GM21367 (cell line): ENCODE results near the gene NCKAP5L.

Experiments used
- ATAC-seq: cut with Tn5 transposase; IDR thresholded peaks from one replicate; pipeline ENCODE4 v1.9.1; 2021; ENCODE audit not compliant: unreplicated experiment

The NCKAP5L gene

GRCh38 chr12:49801141-49802063 is 26.8 kb downstream of the NCKAP5L start:
- no peak for ATAC-seq

DNA sequence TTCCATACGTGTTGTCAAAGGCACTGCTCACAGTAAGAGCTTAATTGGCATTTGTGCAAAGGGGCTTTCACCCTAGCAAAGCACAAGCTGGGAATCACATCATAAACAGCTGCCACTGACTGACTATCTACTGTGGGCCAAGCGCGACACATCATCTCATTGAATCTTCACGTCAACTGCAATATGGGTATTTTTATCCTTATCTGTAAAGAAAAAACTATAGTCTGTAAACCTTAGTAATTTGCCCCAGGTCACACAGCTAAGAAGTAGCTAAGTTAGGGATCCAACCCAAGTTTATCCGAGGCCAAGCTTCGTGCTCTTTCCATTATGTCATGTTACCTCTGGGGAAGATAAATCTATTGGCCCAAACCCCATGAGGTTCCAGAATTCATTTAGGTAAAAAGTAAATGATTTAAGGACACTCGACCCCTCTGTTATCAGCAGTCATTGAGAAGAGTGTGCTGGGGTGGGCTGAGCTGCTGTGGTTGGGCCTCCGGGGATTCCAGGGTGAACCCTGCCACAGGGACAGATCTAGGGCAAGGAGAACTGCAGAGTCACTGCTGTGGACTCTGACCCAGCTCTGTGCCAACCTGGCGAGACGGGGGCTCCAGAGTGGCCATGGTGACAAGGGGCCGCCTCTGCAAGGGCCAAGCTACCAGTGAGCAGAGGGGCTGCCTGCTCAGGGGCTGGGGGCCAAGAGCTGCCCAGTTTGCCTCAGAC is 27.6 kb downstream of the NCKAP5L start:
- ATAC-seq, result no peak

DNA sequence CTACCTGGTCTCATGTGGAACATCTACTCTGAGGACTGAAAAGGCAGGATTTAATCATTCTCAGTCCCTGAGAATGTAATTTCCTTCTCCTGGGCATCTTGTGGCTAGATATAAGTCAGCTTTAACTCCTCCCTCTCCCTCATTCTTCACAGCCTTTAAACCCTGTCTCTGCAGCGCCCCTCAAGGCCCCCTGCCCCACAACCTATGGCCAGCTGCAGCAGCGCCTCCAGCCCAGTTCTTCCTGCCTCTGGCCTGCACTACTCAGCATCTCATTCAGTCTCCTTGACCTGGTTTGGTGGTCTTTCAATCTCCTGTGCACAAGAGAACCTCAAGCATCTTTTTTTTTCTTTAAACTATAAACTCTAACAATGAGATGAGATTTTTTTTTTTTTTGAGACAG is 29.3 kb downstream of the NCKAP5L start:
- ATAC-seq, result no peak

DNA sequence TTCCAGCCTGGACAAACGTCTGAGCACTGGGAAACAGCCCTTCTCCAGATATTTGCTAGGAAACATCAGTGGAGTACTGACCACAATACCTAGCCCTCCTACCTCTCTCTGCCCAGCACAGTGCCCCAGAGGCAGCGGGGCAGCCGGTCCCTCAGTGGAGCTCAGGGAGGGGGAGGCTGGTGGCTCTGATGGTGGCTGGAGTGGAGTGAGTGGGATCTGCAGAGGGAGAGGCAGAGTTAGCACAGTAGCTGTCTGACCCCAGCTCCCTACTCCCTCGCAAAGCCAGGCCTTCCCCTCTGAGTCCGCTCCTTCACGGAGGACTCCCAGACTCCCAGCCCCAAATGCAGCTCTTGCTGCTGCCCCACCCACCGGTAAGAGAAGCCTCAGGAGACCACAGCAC is 30.0 kb downstream of the NCKAP5L start:
- no peak for ATAC-seq

GRCh38 chr12:49797449-49797776 is 30.8 kb downstream of the NCKAP5L start:
- no peak for ATAC-seq

GRCh38 chr12:49796606-49797448 is 31.4 kb downstream of the NCKAP5L start:
- no peak for ATAC-seq

- no peak for ATAC-seq
Observed at GRCh38 chr12:49796155-49796554, 32.1 kb downstream of the NCKAP5L start.

GRCh38 chr12:49795654-49796105 is 32.5 kb downstream of the NCKAP5L start:
- ATAC-seq, result no peak

DNA sequence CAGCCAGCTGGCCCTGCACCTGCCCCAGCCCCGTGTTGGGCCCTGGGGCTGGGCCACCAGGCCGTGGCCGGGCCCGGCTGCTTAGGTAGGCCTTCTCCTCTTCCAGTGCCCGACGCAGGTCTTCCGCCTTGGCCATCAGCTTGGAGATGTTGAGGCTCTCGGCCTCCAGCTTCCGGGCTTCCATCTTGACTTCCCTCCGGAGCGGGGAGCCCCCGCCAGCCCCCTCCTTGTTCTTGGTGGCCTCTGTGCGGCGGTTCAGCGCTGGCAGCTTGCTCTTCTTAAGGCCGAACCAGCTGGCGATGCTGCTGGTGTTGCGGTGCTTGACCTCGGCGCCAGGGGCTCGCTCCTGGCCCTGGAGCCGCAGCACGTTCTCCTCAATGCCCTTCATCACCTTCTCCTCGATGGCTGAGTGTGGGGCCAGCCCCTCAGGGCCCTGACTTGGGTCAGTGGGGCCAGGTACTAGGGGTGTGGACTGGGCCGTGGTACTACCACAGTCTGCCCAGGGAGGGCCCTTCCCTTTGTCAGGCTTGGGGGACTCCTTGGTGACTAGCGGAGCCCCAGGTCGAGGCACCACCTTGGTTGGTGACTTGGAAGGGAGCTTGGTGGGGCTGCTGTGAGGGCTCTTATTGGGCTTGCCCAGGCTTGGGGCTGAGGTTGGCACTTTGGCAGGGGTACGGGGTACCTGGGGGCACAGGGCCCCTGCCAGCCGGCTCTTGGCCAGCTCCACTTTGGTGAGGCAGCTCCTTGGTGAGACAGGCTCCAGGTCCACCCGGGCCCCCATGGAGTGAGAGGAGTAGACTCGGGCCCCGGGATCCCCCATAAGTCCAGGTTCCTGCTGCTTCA is 33.2 kb downstream of the NCKAP5L start:
- ATAC-seq, result no peak

- ATAC-seq, result no peak
Observed at GRCh38 chr12:49794021-49794420, 34.2 kb downstream of the NCKAP5L start.

DNA sequence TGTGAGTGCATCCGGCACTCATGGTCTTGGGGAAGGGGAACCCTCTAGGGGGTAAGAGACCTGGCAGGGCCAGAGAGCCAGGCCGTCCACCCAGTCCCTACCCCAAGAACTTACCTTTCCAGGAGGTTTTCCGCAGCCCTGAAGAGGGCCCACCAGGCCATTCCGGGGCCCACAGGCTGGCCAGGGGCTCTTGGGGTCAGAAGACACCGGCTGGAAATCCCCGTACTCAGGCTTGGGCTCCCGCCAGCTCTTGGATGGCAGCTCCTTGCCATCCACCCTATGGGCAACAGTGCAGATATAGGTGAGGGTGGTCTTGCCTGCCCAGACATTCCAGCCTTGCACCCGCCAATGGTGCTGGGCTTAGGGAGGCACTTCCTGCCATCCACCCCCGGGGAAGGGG is 34.6 kb downstream of the NCKAP5L start:
- ATAC-seq, result no peak

GRCh38 chr12:49792976-49793580 is 35.1 kb downstream of the NCKAP5L start:
- no peak for ATAC-seq

DNA sequence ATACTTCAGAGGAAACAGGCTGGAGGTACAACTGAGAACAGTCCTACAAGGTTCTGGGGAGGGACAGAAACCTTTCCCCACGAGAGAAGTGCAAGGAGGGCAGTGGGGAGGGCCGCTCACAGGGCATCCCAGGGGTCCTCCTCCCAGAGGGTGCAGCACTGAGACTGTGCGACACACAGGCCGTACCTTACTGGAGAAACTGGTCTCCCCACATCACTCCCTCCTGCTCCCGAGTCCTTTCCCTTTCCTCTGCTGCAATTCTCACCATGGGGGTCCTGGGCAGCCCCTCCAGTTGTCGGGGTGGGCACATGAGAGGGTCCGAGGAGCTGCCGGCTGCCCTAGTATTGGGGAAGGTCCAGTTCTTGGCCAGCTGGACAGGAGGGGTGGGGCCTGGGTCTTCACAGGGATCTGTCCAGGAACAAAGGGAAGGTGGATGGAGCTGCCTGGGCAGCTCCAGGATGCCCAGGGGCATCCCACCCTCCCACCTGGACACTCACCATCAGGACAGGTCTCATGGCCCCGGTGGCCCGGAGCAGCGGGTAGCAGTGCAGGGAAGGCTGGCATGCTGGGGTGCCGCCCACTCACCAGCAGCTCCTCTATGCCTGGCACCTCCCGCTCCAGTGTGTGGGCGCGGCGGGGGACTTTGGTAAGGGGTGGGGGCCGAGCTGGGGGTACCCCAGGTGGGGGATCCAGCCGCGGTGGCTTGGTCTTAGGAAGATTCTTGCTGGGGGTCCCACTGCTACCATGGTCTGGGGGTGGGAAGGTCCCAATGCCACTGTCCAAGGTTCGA is 35.8 kb downstream of the NCKAP5L start:
- no peak for ATAC-seq

GRCh38 chr12:49791700-49792099 is 36.5 kb downstream of the NCKAP5L start:
- no peak for ATAC-seq

GRCh38 chr12:49790741-49791555 is 37.3 kb downstream of the NCKAP5L start:
- no peak for ATAC-seq

- no peak for ATAC-seq
Observed at GRCh38 chr12:49789992-49790391, 38.2 kb downstream of the NCKAP5L start.

GRCh38 chr12:49787672-49788071 is 40.5 kb downstream of the NCKAP5L start:
- no peak for ATAC-seq

- ATAC-seq, result no peak
Observed at GRCh38 chr12:49784756-49785409, 43.3 kb downstream of the NCKAP5L start.
